ENCODE data around the gene PPP1R3C.

Gene PPP1R3C

GRCh38 chr10:91587710-91588638 lies 44.9 kb downstream of the PPP1R3C start:
- DNase-seq: peak; percentile 61
- in situ Hi-C loops (cut with HindIII; ENCODE audit: low pct_ligation_motif_present, low sequenced_read_pairs): no loop called here
- Histone ChIP-seq H3K27me3 (replicated peaks) (no peaks in the 10 kb centered on the region), H3K4me3 (ENCODE audit: low read depth, low read length) (no peak overlapping the region), H3K27ac (peak overlapping the region; percentile 53), H3K36me3 (replicated peaks) (no peaks in the 10 kb centered on the region)
- TF ChIP-seq CTCF (IDR thresholded peaks at IDR 0.05; ENCODE audit: low read depth, low read length, missing control alignments): no peak

- Histone ChIP-seq H3K27ac (no peak overlapping the region), H3K27me3 (replicated peaks) (no peaks in the 10 kb centered on the region), H3K4me3 (ENCODE audit: low read depth, low read length) (no peak overlapping the region), H3K36me3 (replicated peaks) (no peaks in the 10 kb centered on the region)
- TF ChIP-seq CTCF (IDR thresholded peaks at IDR 0.05; ENCODE audit: low read depth, low read length, missing control alignments): no peak
- in situ Hi-C loops (cut with HindIII; ENCODE audit: low pct_ligation_motif_present, low sequenced_read_pairs): no loop called here
- no peak for DNase-seq
These were observed 50.7 kb downstream of the PPP1R3C start for GRCh38 chr10:91582153-91582554.

GRCh38 chr10:91579329-91579985 lies 53.4 kb downstream of the PPP1R3C start:
- H3K27ac ChIP-seq: no peak overlapping the region
- in situ Hi-C loops (cut with HindIII; ENCODE audit: low pct_ligation_motif_present, low sequenced_read_pairs): no loop called here
- H3K36me3 ChIP-seq (replicated peaks): no peaks in the 10 kb centered on the region
- no peak for TF ChIP-seq CTCF (IDR thresholded peaks at IDR 0.05; ENCODE audit: low read depth, low read length, missing control alignments)
- H3K27me3 ChIP-seq (replicated peaks): no peaks in the 10 kb centered on the region
- H3K4me3 ChIP-seq (ENCODE audit: low read depth, low read length): no peak overlapping the region
- DNase-seq: peak; percentile 7
